Occipital lobe (tissue), 3 donors: ENCODE data around the gene LTB4R2. TPM values are rescaled to one million over a fixed set of nuclear protein-coding genes. Genes with fewer than 3 reads are reported as not detected.
"Not testable (repeated sequence)": the region's sequence is repeated elsewhere in the genome, so short reads cannot be mapped to it uniquely, and the experiment has no call there.

ENCODE experiments used
- DNase-seq: peaks from one replicate; lab custom pipeline; 2025; lab: John Stamatoyannopoulos, UW
- small RNA-seq: library from RNA; depleted of rRNA; stranded (forward); fragments of <200 nt; gene quantifications from one replicate; pipeline ENCODE3, GENCODE V24; 2014
- total RNA-seq: library from RNA; depleted of rRNA; stranded (reverse); fragments of >200 nt; gene quantifications from one replicate; pipeline ENCODE4 v1.2.3, GENCODE V29; 2014

The LTB4R2 gene
- total RNA-seq, 1 donor from 2014 or later = 1.4 TPM

- DNase-seq = no peak
Measured at GRCh38 chr14:24338843-24339242, 28.9 kb downstream of the LTB4R2 start.

DNA sequence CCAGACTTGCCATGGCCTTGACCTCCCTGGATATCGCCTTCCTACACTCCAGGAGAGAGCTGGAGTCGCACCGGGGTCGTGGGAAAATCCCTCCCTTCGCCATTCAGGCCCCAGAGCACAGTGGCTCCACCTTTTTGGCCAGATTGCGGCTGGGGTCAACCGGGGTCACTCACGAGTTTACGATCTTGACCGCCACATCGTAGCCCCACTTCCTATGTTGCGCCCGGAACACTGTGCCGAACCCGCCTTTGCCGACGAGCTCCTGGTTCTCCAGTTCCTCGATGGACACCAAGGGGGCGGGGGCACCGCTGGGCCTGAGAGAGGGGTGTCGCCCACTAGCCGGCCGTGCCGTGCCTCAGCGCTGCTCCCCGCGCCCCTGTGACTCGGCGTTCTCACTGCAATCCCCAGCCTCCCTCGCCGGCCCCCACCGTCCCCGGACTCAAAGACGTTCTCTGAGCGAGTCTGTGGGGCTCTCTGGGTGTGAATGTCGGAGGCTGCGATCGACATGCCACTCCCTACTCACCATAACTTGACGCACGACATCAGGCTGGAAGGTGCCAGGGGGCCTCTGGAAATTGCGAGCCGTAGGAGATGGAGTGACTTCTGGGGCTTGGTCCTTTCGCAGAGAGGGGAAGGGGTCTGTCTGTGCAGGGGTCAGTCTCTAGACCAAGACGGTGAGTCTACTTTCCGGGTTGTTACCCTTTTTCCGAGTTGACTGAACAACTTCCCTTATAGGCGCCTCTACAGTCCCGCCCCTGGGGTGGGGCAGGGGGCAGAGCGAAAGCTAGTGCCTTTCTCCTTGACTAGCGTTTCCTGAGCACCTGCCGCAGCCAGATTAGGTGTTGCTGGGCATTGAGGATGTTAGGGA lies 29.6 kb downstream of the LTB4R2 start, which contains the start of gene RIPK3:
RIPK3 (minus strand) TSS at position 708 of the 868 bp plus-strand sequence; CDS start at position 543, 165 bp downstream.
- DNase-seq = no peak

DNA sequence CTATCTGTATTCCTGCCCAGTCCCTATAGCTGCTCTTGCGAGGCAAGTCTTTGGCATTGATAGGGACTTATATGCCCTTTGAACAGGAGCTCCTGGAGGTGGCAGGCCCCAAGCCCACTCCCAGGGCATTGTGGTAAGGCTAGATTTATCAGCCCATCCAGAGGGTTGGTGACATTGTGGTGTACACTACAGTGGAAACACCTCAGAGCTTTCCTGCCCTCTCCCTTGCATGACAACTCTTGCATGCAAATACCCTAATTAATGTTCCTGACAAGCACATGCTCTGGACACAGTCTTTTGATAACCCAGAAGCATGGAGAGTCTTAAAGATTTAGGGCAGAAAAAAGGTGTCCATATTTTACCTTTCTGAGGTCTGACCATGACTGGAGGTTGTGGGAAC lies 30.7 kb downstream of the LTB4R2 start:
- DNase-seq = no peak

- no peak for DNase-seq
Measured at GRCh38 chr14:24342889-24343288, 32.9 kb downstream of the LTB4R2 start.

- no peak for DNase-seq
Measured at GRCh38 chr14:24343795-24344660, 34.1 kb downstream of the LTB4R2 start.

DNA sequence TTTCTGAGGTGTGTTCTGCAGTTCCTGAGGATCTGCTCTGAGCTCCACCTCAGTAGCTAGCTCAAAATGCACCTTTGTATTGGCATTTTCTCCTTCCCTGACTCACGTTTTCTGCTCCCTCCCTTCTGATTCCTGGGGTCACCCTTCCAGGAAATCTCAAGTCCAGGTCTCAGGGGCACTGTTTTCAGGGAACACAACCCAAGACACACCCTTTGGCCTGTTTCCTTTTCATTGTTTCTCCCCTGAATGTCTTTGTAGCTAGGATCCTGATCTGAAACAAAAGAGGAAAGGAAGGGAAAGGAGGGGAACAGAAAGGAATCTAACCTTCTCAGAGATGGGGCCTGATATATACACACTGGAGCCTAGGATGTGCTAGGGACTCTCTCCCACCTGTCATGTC lies 37.2 kb downstream of the LTB4R2 start:
- DNase-seq = no peak

DNA sequence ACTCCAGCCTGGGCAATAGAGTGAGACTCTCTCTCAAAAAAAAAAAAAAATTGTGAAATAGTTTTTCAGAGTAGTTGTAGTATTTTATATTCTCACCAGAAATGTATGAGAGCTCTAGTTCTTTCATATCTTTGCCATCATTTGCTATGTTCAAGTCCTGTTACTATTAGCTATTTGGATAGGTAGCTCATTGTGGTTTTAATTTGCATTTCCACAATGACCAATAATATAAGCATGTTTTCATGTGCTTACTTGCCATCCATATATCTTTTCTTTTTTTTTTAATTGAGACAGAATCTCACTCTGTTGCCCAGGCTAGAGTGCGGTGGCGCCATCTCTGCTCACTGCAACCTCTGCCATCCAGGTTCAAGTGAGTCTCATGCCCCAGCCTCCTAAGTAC lies 38.2 kb downstream of the LTB4R2 start:
- no peak for DNase-seq

DNA sequence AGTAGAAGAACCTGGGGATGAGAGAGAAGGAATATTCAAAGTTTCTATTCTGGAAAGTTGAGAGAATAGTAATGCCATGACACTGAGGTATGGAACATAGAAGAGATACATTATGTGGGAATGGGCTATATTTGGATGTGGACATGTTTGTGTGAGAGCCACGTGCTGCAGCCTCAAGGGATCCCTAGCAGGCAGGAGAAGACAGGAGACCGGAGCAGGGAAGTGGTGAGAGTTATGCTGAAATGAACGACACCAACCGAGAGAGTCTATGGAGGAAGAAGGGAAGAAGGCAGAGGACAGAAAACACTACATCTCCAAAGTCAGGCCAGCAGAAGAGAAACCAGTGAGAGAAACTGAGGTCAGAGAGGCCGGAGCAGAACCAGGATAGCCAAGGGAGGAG lies 39.8 kb downstream of the LTB4R2 start:
- DNase-seq = no peak

- no peak for DNase-seq
Measured at GRCh38 chr14:24351517-24351916, 41.6 kb downstream of the LTB4R2 start.

DNA sequence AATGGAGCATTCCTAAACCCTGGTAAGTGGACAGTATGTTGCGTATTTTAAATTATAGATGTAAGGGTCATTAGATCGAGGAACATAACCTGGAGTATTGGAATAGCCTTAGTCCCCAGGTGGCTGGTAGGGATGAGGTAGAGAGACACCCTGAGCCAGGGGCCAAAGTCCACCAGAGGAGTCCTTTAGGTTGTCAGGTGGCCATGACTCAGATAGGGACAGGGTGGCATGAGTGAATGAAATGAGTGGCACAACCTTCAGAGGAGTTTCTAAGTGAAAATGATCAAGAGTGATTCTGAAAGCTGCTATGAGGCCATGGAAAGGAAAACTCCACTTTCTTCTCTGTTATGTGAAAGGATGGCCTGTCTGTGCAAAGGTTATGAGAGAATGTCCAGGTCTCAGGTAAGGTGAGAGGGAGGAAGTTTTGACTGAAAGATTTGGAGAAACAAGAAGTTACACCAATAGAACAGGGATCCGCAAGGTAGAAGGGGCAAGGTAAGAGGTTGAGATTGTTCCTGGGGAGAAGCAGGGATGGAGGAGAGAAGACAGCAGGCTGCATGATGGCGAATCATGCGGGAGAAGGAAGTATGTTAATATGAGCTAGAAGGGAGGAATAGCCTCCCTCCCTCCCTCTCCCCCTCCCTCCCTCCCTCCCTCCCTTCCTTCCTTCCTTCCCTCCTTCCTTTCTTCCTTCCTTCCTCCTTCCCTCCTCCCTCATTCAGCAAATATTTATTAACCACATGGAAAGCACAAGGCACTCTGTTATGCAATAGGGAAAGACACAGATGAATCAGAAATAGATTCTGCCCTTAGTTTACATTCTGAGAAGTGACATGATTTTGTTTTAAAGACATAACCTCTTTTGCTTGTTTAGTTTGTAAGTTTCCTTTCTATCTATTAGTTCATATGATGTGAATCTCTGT lies 43.9 kb downstream of the LTB4R2 start:
- no peak for DNase-seq

- DNase-seq = not testable (repeated sequence)
Measured at GRCh38 chr14:24354482-24354825, 44.5 kb downstream of the LTB4R2 start.

DNA sequence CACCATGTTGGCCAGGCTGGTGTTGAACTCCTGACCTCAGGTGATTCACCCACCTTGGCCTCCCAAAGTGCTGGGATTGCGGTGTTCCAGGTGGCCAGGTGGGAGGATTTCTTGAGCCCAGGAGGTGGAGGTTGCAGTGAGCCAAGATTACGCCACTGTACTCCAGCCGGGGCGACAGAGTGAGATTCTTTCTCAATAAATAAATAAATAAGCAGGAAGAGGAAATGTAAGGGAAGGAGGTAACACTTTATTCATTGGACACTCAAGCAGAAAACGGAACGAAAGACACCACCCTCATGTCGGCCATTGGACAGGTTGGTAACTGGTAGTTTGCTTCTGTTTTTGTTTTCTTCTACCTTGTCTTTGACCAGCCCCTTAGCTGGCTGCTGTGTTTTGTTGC lies 45.1 kb downstream of the LTB4R2 start:
- DNase-seq = no peak

DNA sequence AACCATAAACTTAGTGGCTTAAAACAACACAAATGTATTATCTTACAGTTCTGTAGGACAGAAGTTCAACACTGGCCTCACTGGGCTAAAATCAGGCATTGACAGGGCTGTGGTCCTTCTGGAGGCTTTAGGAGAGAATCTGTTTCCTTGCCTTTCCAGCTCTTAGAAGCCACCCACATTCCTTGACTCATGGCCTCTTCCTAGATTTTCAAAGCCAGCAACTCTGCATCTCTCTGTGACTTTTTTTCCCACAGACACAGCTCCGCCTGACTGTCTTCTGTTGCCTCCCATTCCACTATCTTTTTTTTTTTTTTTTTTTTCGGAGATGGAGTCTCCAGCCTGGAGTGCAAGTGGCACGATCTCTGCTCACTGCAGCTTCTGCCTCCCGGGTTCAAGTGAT lies 46.3 kb downstream of the LTB4R2 start:
- no peak for DNase-seq

DNA sequence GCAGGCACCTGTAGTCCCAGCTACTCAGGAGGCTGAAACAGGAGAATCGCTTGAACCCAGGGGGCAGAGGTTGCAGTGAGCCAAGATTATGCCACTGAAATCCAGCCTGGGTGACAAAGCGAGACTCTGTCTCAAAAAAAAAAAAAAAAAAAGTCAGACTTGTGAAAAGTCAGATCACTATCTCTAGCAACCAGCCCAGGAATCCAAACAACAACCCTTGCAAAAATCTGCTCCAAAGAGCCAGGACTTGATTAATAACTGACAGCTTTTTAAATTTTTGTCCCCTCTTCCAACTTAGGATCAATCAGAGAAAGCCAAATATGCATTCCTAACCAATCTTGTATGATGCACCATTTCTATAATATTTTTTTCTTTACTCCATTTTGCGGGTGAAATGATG lies 50.3 kb downstream of the LTB4R2 start:
- no peak for DNase-seq

DNA sequence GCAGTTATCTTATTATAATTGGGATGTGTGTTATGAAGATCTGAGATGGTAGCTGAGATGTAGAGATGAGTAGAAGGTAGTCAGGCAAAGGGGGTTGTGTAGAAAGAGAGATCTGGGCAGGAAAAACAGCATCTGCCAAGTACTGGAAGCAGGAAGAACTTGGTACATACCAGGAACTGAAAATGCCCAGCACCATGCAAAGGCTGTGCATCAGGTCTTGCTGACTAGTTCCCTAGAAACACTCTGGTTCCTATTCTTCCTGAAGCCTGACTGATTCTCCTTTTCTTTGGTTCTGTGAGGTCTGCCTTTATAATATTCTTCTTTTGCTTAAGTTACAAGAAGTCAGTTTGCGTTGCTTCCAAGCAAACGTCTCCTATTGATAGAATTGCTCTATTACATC lies 51.4 kb downstream of the LTB4R2 start:
- no peak for DNase-seq

Small RNA genes lying within 50 kb of the gene (small RNA-seq; reads per million reads assigned to genes)
- not detected for gene RF00026

Other genes starting within 250 kb of the LTB4R2 start
- 10.8 TPM for gene CPNE6, start 238.6 kb upstream of the LTB4R2 start, total RNA-seq
- gene PCK2, start 215.8 kb upstream of the LTB4R2 start, total RNA-seq = 1.1 TPM
- gene DCAF11, start 195.4 kb upstream of the LTB4R2 start, total RNA-seq = 60.0 TPM
- gene NRL, start 195.2 kb upstream of the LTB4R2 start, total RNA-seq = 0.94 TPM
- gene FITM1, start 179.5 kb upstream of the LTB4R2 start, total RNA-seq = not detected
- gene PSME1, start 173.9 kb upstream of the LTB4R2 start, total RNA-seq = 24.5 TPM
- gene EMC9, start 168.5 kb upstream of the LTB4R2 start, total RNA-seq = 9.5 TPM
- gene PSME2, start 163.5 kb upstream of the LTB4R2 start, total RNA-seq = 26.0 TPM
- 20.4 TPM for gene RNF31, start 162.6 kb upstream of the LTB4R2 start, total RNA-seq
- gene IRF9, start 148.9 kb upstream of the LTB4R2 start, total RNA-seq = 20.7 TPM
- 20.4 TPM for gene REC8, start 138.1 kb upstream of the LTB4R2 start, total RNA-seq
- gene IPO4, start 121.3 kb upstream of the LTB4R2 start, total RNA-seq = 11.7 TPM
- gene TM9SF1, start 114.7 kb upstream of the LTB4R2 start, total RNA-seq = 20.6 TPM
- not detected for gene TSSK4, start 104.4 kb upstream of the LTB4R2 start, total RNA-seq
- gene CHMP4A, start 96.7 kb upstream of the LTB4R2 start, total RNA-seq = 41.5 TPM
- gene MDP1, start 94.1 kb upstream of the LTB4R2 start, total RNA-seq = 15.6 TPM
- gene NEDD8, start 77.8 kb upstream of the LTB4R2 start, total RNA-seq = 51.3 TPM
- gene GMPR2, start 77.2 kb upstream of the LTB4R2 start, total RNA-seq = 38.8 TPM
- 45.1 TPM for gene TINF2, start 67.5 kb upstream of the LTB4R2 start, total RNA-seq
- gene TGM1, start 47.0 kb upstream of the LTB4R2 start, total RNA-seq = 0.94 TPM
- gene RABGGTA, start 38.5 kb upstream of the LTB4R2 start, total RNA-seq = 19.5 TPM
- 4.1 TPM for gene DHRS1, start 10.4 kb upstream of the LTB4R2 start, total RNA-seq
- 23.7 TPM for gene NOP9, start 10.3 kb upstream of the LTB4R2 start, total RNA-seq
- 3.4 TPM for gene CIDEB, start 2.2 kb upstream of the LTB4R2 start, total RNA-seq
- 1.6 TPM for gene LTB4R, start 1.4 kb downstream of the LTB4R2 start, total RNA-seq
- gene ADCY4, start 24.9 kb downstream of the LTB4R2 start, total RNA-seq = 1.4 TPM
- 0.47 TPM for gene RIPK3, start 29.9 kb downstream of the LTB4R2 start, total RNA-seq
- gene NFATC4, start 58.0 kb downstream of the LTB4R2 start, total RNA-seq = 5.1 TPM
- 15.0 TPM for gene NYNRIN, start 88.9 kb downstream of the LTB4R2 start, total RNA-seq
- 0.47 TPM for gene CBLN3, start 119.5 kb downstream of the LTB4R2 start, total RNA-seq
- gene KHNYN, start 119.8 kb downstream of the LTB4R2 start, total RNA-seq = 16.7 TPM
- gene SDR39U1, start 132.6 kb downstream of the LTB4R2 start, total RNA-seq = 17.0 TPM
- not detected for gene CMA1, start 198.1 kb downstream of the LTB4R2 start, total RNA-seq